Ramos (cell line): ENCODE measurements around the gene CHRNA3.

Source experiments
- in situ Hi-C: fragments of 300-500 bp; cut with MboI; formaldehyde crosslinking; loops from one replicate; pipeline ENCODE4 v1.14.3; 2022; ENCODE audit warnings: low sequenced_read_pairs; ENCODE audit not compliant: unreplicated experiment

CHRNA3 gene

GRCh38 chr15:78637776-78638435, 17.1 kb upstream of the CHRNA3 start:
- in situ Hi-C loops: no loop called here

GRCh38 chr15:78636378-78636859, 15.6 kb upstream of the CHRNA3 start:
- in situ Hi-C loops: no loop called here

- in situ Hi-C loops: no loop called here
These were observed 14.6 kb upstream of the CHRNA3 start for GRCh38 chr15:78635346-78635745.

- in situ Hi-C loops: no loop called here
These were observed 13.7 kb upstream of the CHRNA3 start for GRCh38 chr15:78634210-78635145.

- in situ Hi-C loops: no loop called here
These were observed 12.6 kb upstream of the CHRNA3 start for GRCh38 chr15:78633348-78633747.

- in situ Hi-C loops: no loop called here
These were observed 10.3 kb upstream of the CHRNA3 start for GRCh38 chr15:78630886-78631633.

GRCh38 chr15:78629716-78630065, 8.9 kb upstream of the CHRNA3 start:
- in situ Hi-C loops: no loop called here

GRCh38 chr15:78629031-78629715, 8.4 kb upstream of the CHRNA3 start:
- in situ Hi-C loops: no loop called here

GRCh38 chr15:78628227-78628626, 7.4 kb upstream of the CHRNA3 start:
- in situ Hi-C loops: no loop called here

- in situ Hi-C loops: no loop called here
These were observed 6.6 kb upstream of the CHRNA3 start for GRCh38 chr15:78627348-78627747.

GRCh38 chr15:78626381-78626995, 5.7 kb upstream of the CHRNA3 start:
- in situ Hi-C loops: no loop called here

GRCh38 chr15:78625606-78626280, 4.9 kb upstream of the CHRNA3 start:
- in situ Hi-C loops: no loop called here

- in situ Hi-C loops: no loop called here
These were observed 4.1 kb upstream of the CHRNA3 start for GRCh38 chr15:78624651-78625590.

GRCh38 chr15:78623786-78624497, 3.1 kb upstream of the CHRNA3 start:
- in situ Hi-C loops: no loop called here

- in situ Hi-C loops: no loop called here
These were observed 1.1 kb upstream of the CHRNA3 start for GRCh38 chr15:78621810-78622402.

- in situ Hi-C loops: no loop called here
These were observed 722 bp downstream of the CHRNA3 start for GRCh38 chr15:78620021-78620526.
